SKM-1 (cell line): ENCODE data around the gene WNT5A.

Experiments used
- DNase-seq: peaks from one replicate; lab custom pipeline; 2025; ENCODE audit not compliant: unreplicated experiment; lab: John Stamatoyannopoulos, UW

The WNT5A gene

DNA sequence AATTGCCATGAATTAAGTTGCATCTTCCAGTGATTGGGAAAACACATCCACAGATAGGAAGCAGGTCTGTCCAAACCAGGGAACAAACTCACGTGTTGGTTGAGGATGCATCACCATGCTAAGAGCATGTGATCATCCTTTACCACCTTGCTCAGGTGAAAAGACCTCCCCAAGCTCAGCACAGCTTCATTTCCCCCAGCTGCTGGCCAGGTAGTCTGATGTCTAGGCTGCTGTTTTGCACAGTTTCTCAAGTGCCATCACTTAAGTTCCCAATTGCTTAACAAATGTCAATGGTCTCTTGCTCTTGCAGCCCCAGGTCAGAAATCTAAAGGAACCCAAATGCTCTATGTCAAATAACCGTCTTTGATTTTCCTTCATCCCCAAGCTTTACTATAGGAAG lies 34.2 kb downstream of the WNT5A start:
- DNase-seq: no peak

DNA sequence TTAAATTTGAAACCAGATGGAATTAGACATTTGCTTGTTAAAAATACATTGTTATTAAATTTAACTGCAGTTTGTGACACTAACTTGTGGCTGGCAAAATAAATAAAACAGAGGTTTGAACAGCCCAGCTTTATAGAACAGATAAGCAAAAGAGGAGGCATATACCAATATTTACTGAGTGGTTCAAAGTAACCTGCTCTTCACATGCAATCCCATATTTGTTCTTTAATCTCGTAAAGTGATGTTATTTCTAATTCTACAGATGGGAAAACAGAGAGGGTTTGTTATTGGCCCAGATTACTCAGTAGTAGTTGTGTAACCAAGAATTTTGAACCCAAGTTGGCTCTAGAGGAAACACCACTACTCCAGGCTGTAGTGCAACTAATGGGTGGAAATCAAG lies 37.6 kb downstream of the WNT5A start:
- no peak for DNase-seq

DNA sequence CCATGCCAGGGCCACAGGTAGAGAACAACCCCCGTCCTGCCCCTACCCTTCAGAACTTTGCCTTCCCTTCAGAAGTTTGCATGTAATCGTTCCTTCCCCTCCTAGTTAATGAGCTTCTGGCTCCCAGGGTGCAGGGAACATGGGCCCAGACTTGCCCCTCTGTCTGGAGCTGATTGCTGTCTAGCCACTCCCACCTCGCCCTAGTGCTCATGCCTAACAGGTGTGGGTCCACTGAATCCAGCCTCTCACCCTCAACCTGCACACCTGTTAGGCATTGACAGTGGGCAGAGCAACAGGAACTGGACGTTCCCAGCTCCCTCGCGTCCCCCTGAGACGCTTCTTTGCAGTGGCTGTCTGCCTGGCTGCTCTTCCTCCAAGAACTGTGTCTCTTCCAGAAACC lies 40.3 kb downstream of the WNT5A start:
- no peak for DNase-seq

DNA sequence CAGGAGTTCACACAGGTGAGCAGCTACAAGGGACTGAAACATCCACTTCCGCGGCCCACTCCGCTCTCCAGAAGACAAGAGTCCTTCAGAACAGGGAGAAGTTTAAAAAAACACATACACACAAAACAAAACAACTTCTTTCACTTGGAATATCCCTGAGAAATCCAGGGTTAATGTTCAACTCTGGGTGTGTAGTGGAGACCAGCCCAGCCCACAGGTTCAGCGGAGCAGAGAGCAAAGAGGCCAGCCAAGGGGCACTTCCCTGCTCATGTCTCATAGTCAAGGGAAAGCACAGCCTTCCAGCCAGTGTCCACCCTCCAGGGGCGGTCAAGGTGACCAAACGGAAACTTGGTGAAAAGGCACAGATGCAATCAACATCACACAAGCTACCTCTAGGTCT lies 41.6 kb downstream of the WNT5A start:
- DNase-seq: no peak

DNA sequence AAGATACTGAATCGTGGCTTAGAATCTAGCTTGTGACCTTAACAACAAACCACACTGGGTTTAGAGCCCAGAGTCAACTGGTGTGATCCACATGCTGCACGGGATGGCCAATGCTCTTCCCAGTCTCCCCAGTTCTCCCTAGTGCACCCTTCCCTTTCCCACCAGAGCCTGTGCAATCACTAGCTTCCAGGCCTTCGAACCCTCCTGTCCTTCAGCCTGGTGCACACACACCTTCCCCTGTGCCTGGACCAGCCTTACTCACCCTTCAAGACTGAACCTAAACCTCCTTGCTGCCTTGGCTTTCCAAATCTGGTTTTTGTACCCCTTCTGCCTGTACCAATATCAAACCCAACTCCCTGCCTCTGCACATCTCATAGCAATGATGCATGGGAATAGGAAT lies 43.8 kb downstream of the WNT5A start:
- DNase-seq: no peak

DNA sequence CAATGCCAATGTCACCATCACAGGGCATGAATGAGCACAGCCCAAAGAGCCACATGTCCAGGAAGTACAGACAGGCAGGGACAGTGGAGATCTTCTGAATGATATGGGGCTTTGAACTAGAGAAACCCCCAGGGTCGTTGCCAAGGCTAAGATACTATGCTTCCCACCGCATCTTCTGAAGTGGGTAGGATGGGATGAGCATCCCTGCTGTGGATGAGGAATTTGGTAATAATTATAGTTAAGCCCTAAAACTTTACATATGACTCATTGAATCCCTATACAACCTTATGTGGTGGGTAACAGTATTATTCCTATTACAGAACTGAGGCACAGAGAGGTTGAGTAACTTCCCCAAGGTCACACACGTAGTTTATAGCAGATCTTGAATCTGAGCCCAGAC lies 44.2 kb downstream of the WNT5A start:
- no peak for DNase-seq

DNA sequence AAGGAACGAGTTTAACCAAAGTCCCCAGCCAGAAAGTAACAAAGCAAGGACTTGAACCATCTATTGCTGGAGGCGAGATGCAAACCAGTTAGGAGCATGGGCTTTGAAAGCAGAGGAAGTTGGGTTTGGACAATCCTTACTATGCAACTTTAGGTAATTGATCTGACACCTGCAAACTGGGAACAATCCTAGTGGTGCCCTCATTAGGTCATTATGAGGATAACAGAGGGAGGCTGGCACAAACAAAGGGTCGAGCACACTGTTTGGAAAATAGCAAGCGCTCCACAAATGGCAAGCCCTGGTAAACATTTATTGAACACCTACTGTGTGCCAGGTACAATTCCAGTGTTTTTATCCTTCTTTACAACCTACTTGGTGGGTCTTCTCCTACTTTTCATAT lies 45.6 kb downstream of the WNT5A start:
- DNase-seq: no peak

DNA sequence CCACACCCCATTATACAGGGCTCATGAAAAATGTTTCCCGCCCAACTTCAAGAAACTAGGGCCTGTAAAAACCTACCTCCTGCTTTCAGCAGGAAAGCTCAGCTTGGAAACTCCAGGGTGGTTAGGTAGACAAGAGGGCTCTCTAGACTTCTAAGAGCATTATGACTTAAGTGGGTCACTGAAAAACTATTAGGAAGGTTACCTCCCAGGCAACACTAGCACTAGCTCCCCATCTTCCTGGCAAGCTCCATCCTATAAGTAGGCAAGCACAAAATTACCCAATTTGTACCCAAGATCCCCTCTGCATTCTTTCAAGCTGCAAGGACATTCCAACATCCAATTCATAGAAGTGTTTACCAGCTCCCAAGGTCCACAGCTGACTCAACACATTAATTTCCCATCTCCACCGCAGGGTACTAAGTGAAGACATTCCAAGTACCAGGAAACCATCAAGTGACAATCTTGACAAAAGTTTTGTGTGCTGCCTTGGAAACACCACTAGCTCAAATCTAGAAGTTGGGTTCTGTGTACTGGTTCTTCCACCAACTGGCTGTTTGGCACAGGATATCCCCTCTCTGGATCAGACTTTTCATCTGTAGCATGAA lies 46.9 kb downstream of the WNT5A start:
- DNase-seq: no peak

DNA sequence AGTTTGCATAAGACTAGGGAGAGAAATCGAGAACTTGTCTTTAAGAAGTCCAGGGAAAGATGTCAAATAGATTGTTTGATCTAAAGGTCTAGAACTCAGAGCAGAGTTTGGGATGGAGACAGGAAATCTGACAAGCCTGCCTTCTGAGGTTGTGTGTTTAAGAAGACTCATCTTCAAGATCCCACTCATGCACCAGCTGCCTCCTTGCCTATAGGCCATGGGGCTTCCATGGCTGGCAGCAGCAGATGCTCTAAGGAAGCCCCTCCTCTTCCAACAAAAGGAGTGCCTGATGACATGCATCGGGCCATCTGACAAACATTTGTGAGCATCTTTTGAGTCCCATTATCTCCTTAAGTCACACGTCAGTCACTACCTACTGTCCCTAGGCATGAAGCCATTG lies 47.4 kb downstream of the WNT5A start:
- DNase-seq: no peak

DNA sequence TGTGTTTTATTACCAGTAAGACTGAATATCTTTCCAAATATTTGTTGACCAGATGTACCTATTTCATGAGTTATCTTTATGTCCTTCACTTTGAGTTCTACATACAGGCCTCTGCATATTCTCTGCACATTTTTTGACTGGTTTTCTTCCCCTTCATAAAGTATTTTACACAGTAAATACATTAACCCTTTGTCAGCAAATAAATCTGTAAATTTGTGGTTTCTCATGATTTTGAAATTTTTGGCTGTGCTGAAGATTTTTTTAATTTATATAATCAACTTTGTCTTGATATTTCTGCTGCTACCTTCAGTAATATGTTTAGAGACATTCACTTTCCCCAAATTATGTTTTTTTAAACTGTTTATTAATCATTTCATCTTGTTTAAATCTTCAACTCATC lies 50.5 kb downstream of the WNT5A start:
- no peak for DNase-seq

DNA sequence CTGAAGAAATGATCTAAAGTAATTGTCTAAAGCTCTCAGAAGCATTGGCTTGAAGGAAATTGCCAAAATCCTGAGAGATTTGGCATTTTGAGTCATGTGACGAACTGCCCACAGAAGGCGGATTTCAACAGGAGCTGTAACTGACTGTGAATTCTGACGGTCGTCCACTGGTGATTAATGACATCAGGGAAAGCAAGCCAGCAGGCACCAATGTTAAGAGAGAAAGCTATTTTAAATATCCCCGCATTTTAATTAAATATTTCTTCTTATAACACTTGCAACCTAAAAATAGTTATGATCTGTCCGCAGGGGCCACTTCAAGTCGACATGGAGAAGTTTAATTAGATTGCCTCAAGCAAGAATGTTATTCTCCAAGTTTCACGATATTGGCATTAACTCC lies 51.6 kb downstream of the WNT5A start:
- DNase-seq: no peak

DNA sequence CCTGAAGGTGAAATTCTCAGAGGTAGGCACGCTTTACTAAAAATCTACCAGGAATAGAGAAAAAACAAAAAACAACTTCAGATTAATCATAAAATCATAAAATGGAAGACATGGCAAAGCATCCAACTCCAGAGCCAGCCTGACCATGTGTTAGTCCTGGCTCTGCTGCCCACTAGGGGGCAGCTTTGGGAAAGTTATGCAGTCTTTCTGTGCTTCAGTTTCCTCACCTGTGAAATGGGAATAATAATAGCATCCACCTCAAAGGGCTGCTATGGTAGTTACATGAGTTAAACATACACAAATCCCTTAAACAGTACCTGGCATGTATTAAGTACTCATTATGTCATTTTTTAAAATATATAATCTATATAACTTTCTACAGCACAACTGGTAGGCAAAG lies 52.3 kb downstream of the WNT5A start:
- no peak for DNase-seq

DNA sequence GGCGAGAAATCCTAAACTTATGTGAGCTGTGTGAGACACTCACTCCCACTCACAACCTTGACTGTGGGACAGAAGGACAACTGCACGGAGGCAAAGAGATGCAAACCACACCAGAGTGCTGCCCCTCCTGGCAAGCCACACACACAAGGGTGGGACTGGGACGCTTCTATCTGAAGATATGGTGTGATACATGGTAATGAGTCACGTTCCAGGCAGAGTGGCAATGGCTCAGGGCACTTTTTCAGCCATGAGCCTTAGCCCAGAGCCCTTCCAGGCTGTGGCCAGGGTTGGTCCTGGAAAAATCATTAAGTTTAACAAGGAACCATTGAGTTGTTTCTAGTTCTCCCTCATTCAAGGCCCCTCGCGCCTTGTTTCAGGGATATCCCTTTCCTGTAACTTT lies 56.1 kb downstream of the WNT5A start:
- DNase-seq: no peak

DNA sequence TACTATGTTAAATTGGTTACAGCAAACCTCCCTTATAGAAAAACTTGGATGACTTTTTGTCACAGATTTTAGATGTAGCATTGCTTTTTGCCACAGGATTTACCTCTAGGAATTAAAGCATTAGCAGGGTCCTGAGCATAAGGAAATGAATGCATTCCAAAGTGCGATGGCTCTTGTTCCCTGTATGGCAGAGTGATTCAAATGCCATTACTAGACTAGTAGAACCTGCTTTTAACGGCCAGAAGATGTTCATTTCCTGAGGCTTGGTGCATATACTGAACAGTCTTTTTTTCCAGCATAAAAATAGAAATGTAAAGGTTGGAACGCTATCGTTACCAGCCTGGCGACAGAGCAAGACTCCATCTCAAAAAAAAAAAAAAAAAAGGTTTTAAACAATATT lies 59.4 kb downstream of the WNT5A start:
- no peak for DNase-seq

DNA sequence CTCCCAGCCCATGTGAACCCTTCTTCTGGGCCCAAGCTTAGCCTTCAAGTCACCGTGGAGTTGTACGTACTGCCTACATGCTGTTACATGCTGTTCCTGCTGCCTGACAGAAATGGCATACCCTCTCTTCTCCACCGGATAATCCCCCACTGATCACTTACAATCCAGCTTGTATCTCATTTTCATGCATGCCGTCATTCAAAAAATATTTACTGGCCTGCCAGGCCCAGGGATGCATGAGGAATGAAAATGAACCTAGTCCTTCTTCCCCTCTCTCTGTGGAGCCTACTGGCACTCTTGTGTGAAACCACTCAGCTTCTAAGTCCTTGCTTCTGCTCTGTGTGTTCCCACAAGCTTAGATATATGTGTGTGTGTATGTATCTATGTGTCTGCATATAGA lies 60.6 kb downstream of the WNT5A start:
- DNase-seq: no peak

DNA sequence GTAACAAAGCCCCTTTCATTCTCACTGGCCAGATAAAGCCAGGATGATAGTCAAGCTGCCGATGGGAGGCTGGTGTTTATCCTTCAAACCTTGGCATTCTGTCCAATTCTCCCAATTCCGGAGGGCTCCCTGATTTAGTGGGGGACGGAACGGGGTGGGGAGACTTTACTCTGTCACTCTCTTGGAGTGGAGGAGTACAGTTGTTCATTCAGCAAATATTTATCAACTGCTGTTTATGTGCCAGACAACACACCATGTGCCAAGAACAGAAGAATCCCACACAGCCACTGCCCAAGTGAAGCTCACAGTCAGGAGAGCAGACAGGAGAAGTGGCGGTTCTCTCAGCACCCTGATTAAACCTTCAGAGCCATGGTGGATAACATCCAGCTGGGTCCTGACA lies 63.3 kb downstream of the WNT5A start:
- no peak for DNase-seq

DNA sequence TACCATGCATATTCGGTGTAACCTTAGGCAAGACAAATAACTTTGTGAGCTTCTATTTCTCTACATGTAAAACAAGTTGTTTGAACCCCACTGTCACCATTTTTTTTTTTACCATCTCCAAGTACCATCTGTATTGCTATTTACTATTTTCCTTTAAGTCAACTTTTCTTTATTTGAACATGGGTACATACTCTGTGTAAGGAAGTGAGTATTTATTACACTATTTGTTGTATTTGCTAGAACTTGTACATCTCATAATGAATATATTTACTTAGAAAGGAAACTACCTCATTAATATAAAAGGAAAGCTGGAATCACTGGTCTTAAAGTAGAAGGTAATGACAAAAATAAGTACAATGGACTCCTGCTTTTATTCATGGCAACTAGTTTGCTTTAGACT lies 69.9 kb downstream of the WNT5A start:
- no peak for DNase-seq

DNA sequence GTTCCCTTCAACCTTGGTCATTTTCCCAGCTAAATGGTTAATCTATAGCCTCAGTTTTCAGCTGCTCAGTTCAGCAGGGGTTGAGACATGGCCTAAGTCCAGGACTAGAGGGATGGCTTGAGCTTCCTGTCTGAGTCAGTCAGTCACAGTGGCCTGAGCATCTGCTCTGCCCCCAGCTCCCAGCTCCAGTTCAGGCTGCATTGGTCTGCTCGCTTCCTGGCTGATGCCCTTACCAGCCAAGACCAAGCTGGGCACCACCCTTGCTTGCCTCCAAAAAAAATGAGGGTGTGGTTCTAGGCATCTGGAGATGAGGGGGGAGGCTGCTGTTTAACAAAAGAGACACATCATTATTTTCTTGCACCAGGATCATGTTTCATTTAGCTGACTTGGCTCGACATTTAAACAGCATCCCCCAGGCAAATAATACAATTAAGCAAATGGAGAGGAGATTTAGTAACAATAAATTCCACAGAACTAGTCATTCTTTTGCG lies 70.7 kb downstream of the WNT5A start:
- DNase-seq: no peak
